Suprapubic skin (tissue), 4 donors: Measurements from ENCODE around the gene UGT1A7.

ENCODE experiments used
- POLR2A ChIP-seq, 2 donors: fragments of 450-650 bp; IDR thresholded peaks; one replicate each; pipeline ENCODE4 v1.6.1; 2017; ENCODE audit warnings: antibody characterized with exemption in 2 of 2, mild to moderate bottlenecking in 2 of 2, moderate library complexity in 2 of 2
- POLR2AphosphoS5 ChIP-seq, 3 donors: sonication (generic); formaldehyde crosslinking; IDR thresholded peaks; one replicate each; pipeline ENCODE4 v1.6.1; 2017; ENCODE audit warnings: antibody characterized with exemption in 3 of 3
- TF ChIP-seq, protein P1 (sequence below), 2 donors: fragments of 200-600 bp in 1 of 2; fragments of 450-650 bp in 1 of 2; sonication (generic) in 1 of 2; IDR thresholded peaks; one replicate each; pipeline ENCODE4 v1.5.1; 2016 to 2019; ENCODE audit warnings: antibody characterized with exemption in 2 of 2, mild to moderate bottlenecking in 1 of 2, moderate library complexity in 1 of 2

DNA sequence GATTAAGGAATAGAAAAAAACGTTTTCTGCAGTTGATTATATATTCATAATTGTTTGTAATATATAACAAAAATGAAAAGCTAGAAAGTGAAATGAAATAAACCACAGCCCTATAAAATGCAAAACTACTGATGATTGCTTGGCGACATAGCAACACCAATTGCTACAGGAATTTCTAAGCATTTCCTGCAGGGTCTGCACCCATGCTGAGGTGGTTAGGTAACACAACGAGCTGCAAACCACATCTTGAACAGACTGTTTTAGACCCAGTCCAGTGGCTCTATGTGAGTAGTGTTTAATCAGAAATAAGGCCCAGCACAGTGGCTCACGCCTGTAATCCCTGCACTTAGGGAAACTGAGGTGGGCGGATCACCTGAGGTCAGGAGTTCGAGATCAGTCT, 27.2 kb upstream of the UGT1A7 start:
- TF ChIP-seq POLR2A (IDR thresholded peaks at IDR 0.05) (no peak), POLR2AphosphoS5 (IDR thresholded peaks at IDR 0.05) (no peak)
- TF ChIP-seq, protein P1, sequence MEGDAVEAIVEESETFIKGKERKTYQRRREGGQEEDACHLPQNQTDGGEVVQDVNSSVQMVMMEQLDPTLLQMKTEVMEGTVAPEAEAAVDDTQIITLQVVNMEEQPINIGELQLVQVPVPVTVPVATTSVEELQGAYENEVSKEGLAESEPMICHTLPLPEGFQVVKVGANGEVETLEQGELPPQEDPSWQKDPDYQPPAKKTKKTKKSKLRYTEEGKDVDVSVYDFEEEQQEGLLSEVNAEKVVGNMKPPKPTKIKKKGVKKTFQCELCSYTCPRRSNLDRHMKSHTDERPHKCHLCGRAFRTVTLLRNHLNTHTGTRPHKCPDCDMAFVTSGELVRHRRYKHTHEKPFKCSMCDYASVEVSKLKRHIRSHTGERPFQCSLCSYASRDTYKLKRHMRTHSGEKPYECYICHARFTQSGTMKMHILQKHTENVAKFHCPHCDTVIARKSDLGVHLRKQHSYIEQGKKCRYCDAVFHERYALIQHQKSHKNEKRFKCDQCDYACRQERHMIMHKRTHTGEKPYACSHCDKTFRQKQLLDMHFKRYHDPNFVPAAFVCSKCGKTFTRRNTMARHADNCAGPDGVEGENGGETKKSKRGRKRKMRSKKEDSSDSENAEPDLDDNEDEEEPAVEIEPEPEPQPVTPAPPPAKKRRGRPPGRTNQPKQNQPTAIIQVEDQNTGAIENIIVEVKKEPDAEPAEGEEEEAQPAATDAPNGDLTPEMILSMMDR (IDR thresholded peaks at IDR 0.05): no peak
